Fibroblast of skin of abdomen (primary cell): ENCODE results near the gene FLYWCH2.

Experiments used
- DNase-seq: peaks from one replicate; pipeline ENCODE4 v3.0.0-alpha.2; 2013

FLYWCH2 gene

GRCh38 chr16:2883458-2883908 is 468 bp downstream of the FLYWCH2 start:
- peak; percentile 6 for DNase-seq

- DNase-seq, result no peak
Observed at GRCh38 chr16:2884041-2884451, 1.0 kb downstream of the FLYWCH2 start.

GRCh38 chr16:2894231-2894630 is 11.2 kb downstream of the FLYWCH2 start:
- no peak for DNase-seq

- peak; percentile 55 for DNase-seq
Observed at GRCh38 chr16:2895813-2896212, 12.8 kb downstream of the FLYWCH2 start.

- DNase-seq, result no peak
Observed at GRCh38 chr16:2896480-2897010, 13.5 kb downstream of the FLYWCH2 start.

GRCh38 chr16:2897110-2897509 is 14.1 kb downstream of the FLYWCH2 start:
- DNase-seq, result no peak

- no peak for DNase-seq
Observed at GRCh38 chr16:2898831-2899563, 16.0 kb downstream of the FLYWCH2 start.

- DNase-seq, result no peak
Observed at GRCh38 chr16:2899564-2900072, 16.6 kb downstream of the FLYWCH2 start.

- DNase-seq, result no peak
Observed at GRCh38 chr16:2900526-2901075, 17.6 kb downstream of the FLYWCH2 start.

GRCh38 chr16:2902337-2903130 is 19.5 kb downstream of the FLYWCH2 start:
- no peak for DNase-seq

GRCh38 chr16:2904100-2904921 is 21.3 kb downstream of the FLYWCH2 start:
- peak; percentile 78 for DNase-seq

GRCh38 chr16:2904922-2905240 is 21.9 kb downstream of the FLYWCH2 start:
- no peak for DNase-seq

GRCh38 chr16:2905241-2905987 is 22.4 kb downstream of the FLYWCH2 start:
- peak; percentile 99 for DNase-seq

GRCh38 chr16:2905988-2906387 is 23.0 kb downstream of the FLYWCH2 start:
- DNase-seq, result no peak

- peak; percentile 36 for DNase-seq
Observed at GRCh38 chr16:2907084-2907753, 24.2 kb downstream of the FLYWCH2 start.

- peak; percentile 33 for DNase-seq
Observed at GRCh38 chr16:2910441-2910969, 27.5 kb downstream of the FLYWCH2 start.

- peak; percentile 97 for DNase-seq
Observed at GRCh38 chr16:2911638-2912329, 28.8 kb downstream of the FLYWCH2 start, which contains the start of gene FLYWCH1. TSS of gene FLYWCH1 (plus strand) at chr16:2911931. CDS start at chr16:2929686, 17,755 bp downstream.

- DNase-seq, result peak; percentile 54
Observed at GRCh38 chr16:2912330-2913199, 29.6 kb downstream of the FLYWCH2 start.

GRCh38 chr16:2913603-2914002 is 30.6 kb downstream of the FLYWCH2 start:
- no peak for DNase-seq
